GM21515 (cell line): Measurements from ENCODE around the gene SLC4A7.
"Not testable (repeated sequence)": the region's sequence is repeated elsewhere in the genome, so short reads cannot be mapped to it uniquely, and the experiment has no call there.

Experiments
- ATAC-seq: cut with Tn5 transposase; IDR thresholded peaks from one replicate; pipeline ENCODE4 v1.9.1; 2021; ENCODE audit not compliant: unreplicated experiment

Gene SLC4A7

GRCh38 chr3:27488821-27489220, 4.6 kb upstream of the SLC4A7 start:
- no peak for ATAC-seq

- no peak for ATAC-seq
Measured at GRCh38 chr3:27487383-27487782, 3.2 kb upstream of the SLC4A7 start.

GRCh38 chr3:27486336-27486735, 2.2 kb upstream of the SLC4A7 start:
- ATAC-seq: no peak

GRCh38 chr3:27485866-27486265, 1.7 kb upstream of the SLC4A7 start:
- no peak for ATAC-seq

- peak; percentile 27 for ATAC-seq
Measured at GRCh38 chr3:27483117-27484014, 818 bp downstream of the SLC4A7 start.

GRCh38 chr3:27479806-27480543, 4.2 kb downstream of the SLC4A7 start:
- ATAC-seq: no peak

GRCh38 chr3:27471923-27472550, 12.1 kb downstream of the SLC4A7 start:
- no peak for ATAC-seq

- ATAC-seq: no peak
Measured at GRCh38 chr3:27468283-27468886, 15.8 kb downstream of the SLC4A7 start.

- ATAC-seq: peak; percentile 88
Measured at GRCh38 chr3:27467545-27467944, 16.6 kb downstream of the SLC4A7 start.

- ATAC-seq: no peak
Measured at GRCh38 chr3:27464646-27465045, 19.5 kb downstream of the SLC4A7 start.

GRCh38 chr3:27462228-27462627, 22.0 kb downstream of the SLC4A7 start:
- ATAC-seq: no peak

GRCh38 chr3:27458929-27459328, 25.3 kb downstream of the SLC4A7 start:
- no peak for ATAC-seq

- no peak for ATAC-seq
Measured at GRCh38 chr3:27456554-27456953, 27.6 kb downstream of the SLC4A7 start.

- ATAC-seq: peak; percentile 70
Measured at GRCh38 chr3:27454914-27455313, 29.3 kb downstream of the SLC4A7 start.

- ATAC-seq: no peak
Measured at GRCh38 chr3:27454461-27454860, 29.7 kb downstream of the SLC4A7 start.

- ATAC-seq: no peak
Measured at GRCh38 chr3:27452368-27453090, 31.7 kb downstream of the SLC4A7 start.

- ATAC-seq: no peak
Measured at GRCh38 chr3:27451842-27452241, 32.3 kb downstream of the SLC4A7 start.

GRCh38 chr3:27451251-27451650, 32.9 kb downstream of the SLC4A7 start:
- ATAC-seq: no peak

GRCh38 chr3:27449530-27450150, 34.5 kb downstream of the SLC4A7 start:
- no peak for ATAC-seq

GRCh38 chr3:27442995-27443394, 41.2 kb downstream of the SLC4A7 start:
- not testable (repeated sequence) for ATAC-seq
